ENCODE measurements around the gene MRPS9.

GRCh38 chr2:105032476-105032875, 5.4 kb upstream of the MRPS9 start:
- TF ChIP-seq CTCF (conservative IDR thresholded peaks at IDR 0.05 in 1 of 2, IDR thresholded peaks at IDR 0.05 in 1 of 2; ENCODE audit: extremely low read depth in 1 of 2, insufficient read depth in 1 of 2, low read depth in 1 of 2, low read length in 2 of 2) (no peak), EZH2 (IDR thresholded peaks at IDR 0.05; ENCODE audit: borderline replicate concordance, low read length) (no peak)
